Putamen (tissue), 1 donor: ENCODE data around the gene KCNMB2.
"Not testable (repeated sequence)": the region's sequence is repeated elsewhere in the genome, so short reads cannot be mapped to it uniquely, and the experiment has no call there.

ENCODE experiments used
- DNase-seq: peaks from one replicate; pipeline ENCODE4 v3.0.0-alpha.2; 2016; ENCODE audit warnings: low spot score

Gene KCNMB2

GRCh38 chr3:178536211-178537079 is at the start of gene KCNMB2:
Gene KCNMB2 (plus strand): TSS chr3:178536436.
- DNase-seq, result no peak

GRCh38 chr3:178486903-178487302 is 49.3 kb upstream of the KCNMB2 start:
- no peak for DNase-seq

GRCh38 chr3:178487752-178488151 is 48.5 kb upstream of the KCNMB2 start:
- DNase-seq, result no peak

GRCh38 chr3:178491751-178492150 is 44.5 kb upstream of the KCNMB2 start:
- DNase-seq, result no peak

- no peak for DNase-seq
Observed at GRCh38 chr3:178492491-178492890, 43.7 kb upstream of the KCNMB2 start.

GRCh38 chr3:178494386-178494785 is 41.9 kb upstream of the KCNMB2 start:
- no peak for DNase-seq

GRCh38 chr3:178496911-178497310 is 39.3 kb upstream of the KCNMB2 start:
- no peak for DNase-seq

GRCh38 chr3:178498871-178499270 is 37.4 kb upstream of the KCNMB2 start:
- no peak for DNase-seq

GRCh38 chr3:178500631-178501030 is 35.6 kb upstream of the KCNMB2 start:
- no peak for DNase-seq

GRCh38 chr3:178504128-178504527 is 32.1 kb upstream of the KCNMB2 start:
- DNase-seq, result no peak

- no peak for DNase-seq
Observed at GRCh38 chr3:178505832-178506231, 30.4 kb upstream of the KCNMB2 start.

GRCh38 chr3:178507507-178508442 is 28.5 kb upstream of the KCNMB2 start:
- DNase-seq, result no peak

GRCh38 chr3:178508443-178508825 is 27.8 kb upstream of the KCNMB2 start:
- no peak for DNase-seq

GRCh38 chr3:178510496-178510895 is 25.7 kb upstream of the KCNMB2 start:
- DNase-seq, result no peak

GRCh38 chr3:178512647-178513046 is 23.6 kb upstream of the KCNMB2 start:
- DNase-seq, result no peak

GRCh38 chr3:178513546-178514380 is 22.5 kb upstream of the KCNMB2 start:
- DNase-seq, result no peak

GRCh38 chr3:178514401-178514800 is 21.8 kb upstream of the KCNMB2 start:
- no peak for DNase-seq

- not testable (repeated sequence) for DNase-seq
Observed at GRCh38 chr3:178515076-178515744, 21.0 kb upstream of the KCNMB2 start.

- DNase-seq, result no peak
Observed at GRCh38 chr3:178517665-178518334, 18.4 kb upstream of the KCNMB2 start.

- DNase-seq, result no peak
Observed at GRCh38 chr3:178518660-178519396, 17.4 kb upstream of the KCNMB2 start.
